ENCODE results near the gene AXIN1.

DNA sequence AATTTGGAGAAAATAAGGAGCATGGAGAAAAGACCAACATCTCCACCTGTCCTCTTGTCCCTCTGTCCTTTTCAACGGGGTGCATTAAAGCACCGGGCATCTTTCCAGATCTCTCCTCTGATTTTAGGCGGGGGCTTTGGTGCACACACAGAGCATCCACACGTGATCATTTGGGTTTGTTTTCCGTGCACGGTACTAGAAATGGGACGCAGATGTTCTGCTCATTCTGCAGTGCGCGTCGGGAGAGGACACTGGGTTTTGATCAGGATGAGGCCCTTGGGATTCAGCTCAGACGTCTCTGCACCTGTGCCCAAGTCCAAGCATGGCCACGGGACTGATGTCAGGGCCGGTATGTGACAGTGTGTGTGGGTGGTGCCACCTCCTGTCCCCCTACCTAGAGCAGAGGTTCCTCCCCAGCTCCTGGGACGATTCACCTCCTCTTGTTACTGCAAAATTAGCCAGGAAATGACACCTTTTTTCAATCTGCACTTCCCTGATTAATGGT lies 37.7 kb downstream of the AXIN1 start:
- TF ChIP-seq TBP (IDR thresholded peaks at IDR 0.05; ENCODE audit: low read depth, low read length) (no peak), HDAC6 (IDR thresholded peaks at IDR 0.05; ENCODE audit: low read depth, low read length) (no peak), CBX5 (IDR thresholded peaks at IDR 0.05; ENCODE audit: low read depth, low read length) (no peak), SIN3A (conservative IDR thresholded peaks at IDR 0.05 in 1 of 2, IDR thresholded peaks at IDR 0.05 in 1 of 2; ENCODE audit: low read depth in 1 of 2, low read length in 2 of 2) (no peak), CHD1 (IDR thresholded peaks at IDR 0.05; ENCODE audit: low read depth, low read length) (no peak), JUND (IDR thresholded peaks at IDR 0.05; ENCODE audit: low read length) (no peak), POLR2A (IDR thresholded peaks at IDR 0.05; ENCODE audit: control extremely low read depth in 1 of 2, low read depth in 2 of 2, low read length in 2 of 2) (no peak), POLR2AphosphoS5 (IDR thresholded peaks at IDR 0.05; ENCODE audit: low read depth, low read length) (no peak), KDM5A (IDR thresholded peaks at IDR 0.05; ENCODE audit: low read length) (no peak), EZH2 (IDR thresholded peaks at IDR 0.05; ENCODE audit: low read depth, low read length, severe bottlenecking) (no peak)
- TF ChIP-seq, protein P1, sequence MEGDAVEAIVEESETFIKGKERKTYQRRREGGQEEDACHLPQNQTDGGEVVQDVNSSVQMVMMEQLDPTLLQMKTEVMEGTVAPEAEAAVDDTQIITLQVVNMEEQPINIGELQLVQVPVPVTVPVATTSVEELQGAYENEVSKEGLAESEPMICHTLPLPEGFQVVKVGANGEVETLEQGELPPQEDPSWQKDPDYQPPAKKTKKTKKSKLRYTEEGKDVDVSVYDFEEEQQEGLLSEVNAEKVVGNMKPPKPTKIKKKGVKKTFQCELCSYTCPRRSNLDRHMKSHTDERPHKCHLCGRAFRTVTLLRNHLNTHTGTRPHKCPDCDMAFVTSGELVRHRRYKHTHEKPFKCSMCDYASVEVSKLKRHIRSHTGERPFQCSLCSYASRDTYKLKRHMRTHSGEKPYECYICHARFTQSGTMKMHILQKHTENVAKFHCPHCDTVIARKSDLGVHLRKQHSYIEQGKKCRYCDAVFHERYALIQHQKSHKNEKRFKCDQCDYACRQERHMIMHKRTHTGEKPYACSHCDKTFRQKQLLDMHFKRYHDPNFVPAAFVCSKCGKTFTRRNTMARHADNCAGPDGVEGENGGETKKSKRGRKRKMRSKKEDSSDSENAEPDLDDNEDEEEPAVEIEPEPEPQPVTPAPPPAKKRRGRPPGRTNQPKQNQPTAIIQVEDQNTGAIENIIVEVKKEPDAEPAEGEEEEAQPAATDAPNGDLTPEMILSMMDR (IDR thresholded peaks at IDR 0.05; ENCODE audit: control extremely low read depth in 1 of 3, insufficient read depth in 1 of 3, low read depth in 1 of 3, low read length in 3 of 3): no peak
- TF ChIP-seq, protein P2, sequence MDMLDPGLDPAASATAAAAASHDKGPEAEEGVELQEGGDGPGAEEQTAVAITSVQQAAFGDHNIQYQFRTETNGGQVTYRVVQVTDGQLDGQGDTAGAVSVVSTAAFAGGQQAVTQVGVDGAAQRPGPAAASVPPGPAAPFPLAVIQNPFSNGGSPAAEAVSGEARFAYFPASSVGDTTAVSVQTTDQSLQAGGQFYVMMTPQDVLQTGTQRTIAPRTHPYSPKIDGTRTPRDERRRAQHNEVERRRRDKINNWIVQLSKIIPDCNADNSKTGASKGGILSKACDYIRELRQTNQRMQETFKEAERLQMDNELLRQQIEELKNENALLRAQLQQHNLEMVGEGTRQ (IDR thresholded peaks at IDR 0.05; ENCODE audit: low read length): no peak
